ENCODE measurements around the gene VSTM5.

The VSTM5 gene

GRCh38 chr11:93842461-93842860, 8.0 kb downstream of the VSTM5 start:
- DNase-seq (ENCODE audit: low read depth in 2 of 2) = no peak

GRCh38 chr11:93842034-93842433, 8.4 kb downstream of the VSTM5 start:
- no peak for DNase-seq (ENCODE audit: low read depth in 2 of 2)

- DNase-seq (ENCODE audit: low read depth in 2 of 2) = no peak
Observed at GRCh38 chr11:93841446-93841845, 9.0 kb downstream of the VSTM5 start.

- no peak for DNase-seq (ENCODE audit: low read depth in 2 of 2)
Observed at GRCh38 chr11:93840981-93841380, 9.4 kb downstream of the VSTM5 start.

- DNase-seq (ENCODE audit: low read depth in 2 of 2) = no peak
Observed at GRCh38 chr11:93840180-93840579, 10.2 kb downstream of the VSTM5 start.

GRCh38 chr11:93838967-93839366, 11.5 kb downstream of the VSTM5 start:
- DNase-seq (ENCODE audit: low read depth in 2 of 2) = no peak

- no peak for DNase-seq (ENCODE audit: low read depth in 2 of 2)
Observed at GRCh38 chr11:93832780-93833179, 17.6 kb downstream of the VSTM5 start.

GRCh38 chr11:93831343-93832127, 18.9 kb downstream of the VSTM5 start:
- DNase-seq (ENCODE audit: low read depth in 2 of 2) = no peak

GRCh38 chr11:93829598-93829997, 20.8 kb downstream of the VSTM5 start:
- no peak for DNase-seq (ENCODE audit: low read depth in 2 of 2)

GRCh38 chr11:93827363-93827762, 23.1 kb downstream of the VSTM5 start:
- no peak for DNase-seq (ENCODE audit: low read depth in 2 of 2)

GRCh38 chr11:93823210-93823609, 27.2 kb downstream of the VSTM5 start:
- no peak for DNase-seq (ENCODE audit: low read depth in 2 of 2)

- no peak for DNase-seq (ENCODE audit: low read depth in 2 of 2)
Observed at GRCh38 chr11:93822359-93822758, 28.1 kb downstream of the VSTM5 start.

- no peak for DNase-seq (ENCODE audit: low read depth in 2 of 2)
Observed at GRCh38 chr11:93821617-93822016, 28.8 kb downstream of the VSTM5 start.

GRCh38 chr11:93820847-93821246, 29.6 kb downstream of the VSTM5 start:
- DNase-seq (ENCODE audit: low read depth in 2 of 2) = no peak

- no peak for DNase-seq (ENCODE audit: low read depth in 2 of 2)
Observed at GRCh38 chr11:93819966-93820695, 30.3 kb downstream of the VSTM5 start.

GRCh38 chr11:93817426-93818348, 32.7 kb downstream of the VSTM5 start:
- DNase-seq (ENCODE audit: low read depth in 2 of 2) = no peak

GRCh38 chr11:93814966-93815633, 35.3 kb downstream of the VSTM5 start:
- DNase-seq (ENCODE audit: low read depth in 2 of 2) = no peak

GRCh38 chr11:93813974-93814373, 36.4 kb downstream of the VSTM5 start:
- no peak for DNase-seq (ENCODE audit: low read depth in 2 of 2)

GRCh38 chr11:93807980-93808379, 42.4 kb downstream of the VSTM5 start:
- DNase-seq (ENCODE audit: low read depth in 2 of 2) = no peak

- no peak for DNase-seq (ENCODE audit: low read depth in 2 of 2)
Observed at GRCh38 chr11:93804879-93805278, 45.5 kb downstream of the VSTM5 start.

- DNase-seq (ENCODE audit: low read depth in 2 of 2) = no peak
Observed at GRCh38 chr11:93801366-93801765, 49.1 kb downstream of the VSTM5 start.
